IMR-90 (cell line): ENCODE results near the gene SPATC1L. TPM values are rescaled to one million over a fixed set of nuclear protein-coding genes. Genes with fewer than 3 reads are reported as not detected.

Experiments used
- ATAC-seq: fragments of 200-7000 bp; cut with Tn5 transposase; 2 replicates; pipeline ENCODE4 v1.9.1; 2020; ENCODE audit warnings: low read depth, mild to moderate bottlenecking, moderate library complexity
- BruUV-seq: library from RNA; stranded (reverse); fragments of 400-500 nt; replicated peaks from 2 replicates; lab custom pipeline; 2021; lab: Mats Ljungman, UMichigan
- CTCF ChIA-PET: fragments of 300-600 bp; formaldehyde crosslinking; extraction: SDS; loops from one replicate; lab custom pipeline; 2021; ENCODE audit warnings: antibody characterized with exemption; lab: Yijun Ruan, JAX
- POLR2A ChIA-PET: fragments of 300-600 bp; sonication (Branson Sonifier 250); formaldehyde crosslinking; loops from one replicate; lab custom pipeline; 2022; ENCODE audit warnings: antibody characterized with exemption; ENCODE audit not compliant: unreplicated experiment; lab: Charles Lee
- DNase-seq: peaks from one replicate; pipeline ENCODE4 v3.0.0; 2013
- H2AFZ ChIP-seq: replicated peaks from 2 replicates; pipeline ENCODE3; 2013; ENCODE audit warnings: low read length, mild to moderate bottlenecking; ENCODE audit not compliant: poor library complexity
- H2AK5ac ChIP-seq: 2 replicates; pipeline ENCODE4 v1.6.1; 2013; ENCODE audit warnings: low read depth, low read length, inconsistent platforms
- H2AK9ac ChIP-seq: replicated peaks from 2 replicates; pipeline ENCODE3; 2013; ENCODE audit warnings: mild to moderate bottlenecking, low read depth, low read length, moderate library complexity; ENCODE audit not compliant: poor library complexity
- H2BK120ac ChIP-seq: 2 replicates; pipeline ENCODE4 v1.6.1; 2013; ENCODE audit warnings: low read depth, low read length, inconsistent platforms
- H2BK15ac ChIP-seq: 3 replicates; pipeline ENCODE4 v1.6.1; 2013; ENCODE audit warnings: low read depth, low read length, inconsistent platforms
- H2BK20ac ChIP-seq: 2 replicates; pipeline ENCODE4 v1.6.1; 2013; ENCODE audit warnings: low read depth, mild to moderate bottlenecking, inconsistent platforms, low read length, moderate library complexity
- H2BK5ac ChIP-seq: 2 replicates; pipeline ENCODE4 v1.6.1; 2013; ENCODE audit warnings: mild to moderate bottlenecking, low read depth, low read length, inconsistent platforms; ENCODE audit not compliant: poor library complexity, severe bottlenecking
- H3K14ac ChIP-seq: replicated peaks from 2 replicates; pipeline ENCODE4 v1.6.1; 2013; ENCODE audit warnings: low read depth, low read length, inconsistent platforms
- H3K18ac ChIP-seq: 2 replicates; pipeline ENCODE4 v1.6.1; 2013; ENCODE audit warnings: low read depth, low read length, control low read depth
- H3K23ac ChIP-seq: 2 replicates; pipeline ENCODE4 v1.6.1; 2013; ENCODE audit warnings: low read depth, low read length, inconsistent platforms
- H3K27ac ChIP-seq: 2 replicates; pipeline ENCODE4 v1.5.1; 2013; ENCODE audit warnings: mild to moderate bottlenecking, control low read depth, low read length; ENCODE audit not compliant: insufficient read depth
- H3K27me3 ChIP-seq: 2 replicates; pipeline ENCODE4 v1.6.1; 2013; ENCODE audit warnings: low read length; ENCODE audit not compliant: control insufficient read depth, insufficient read depth
- H3K36me3 ChIP-seq: 2 replicates; pipeline ENCODE4 v1.6.1; 2013; ENCODE audit warnings: low read length, mixed read lengths; ENCODE audit not compliant: control insufficient read depth, insufficient read depth
- H3K4ac ChIP-seq: 2 replicates; pipeline ENCODE4 v1.6.1; 2013; ENCODE audit warnings: low read depth, low read length, inconsistent platforms
- H3K4me1 ChIP-seq: 2 replicates; pipeline ENCODE4 v1.6.1; 2013; ENCODE audit warnings: low read length, mixed read lengths; ENCODE audit not compliant: control insufficient read depth, insufficient read depth
- H3K4me2 ChIP-seq: 2 replicates; pipeline ENCODE4 v1.6.1; 2013; ENCODE audit warnings: low read depth, mild to moderate bottlenecking, control low read depth, low read length, moderate library complexity
- H3K4me3 ChIP-seq: 2 replicates; pipeline ENCODE4 v1.5.1; 2013; ENCODE audit warnings: low read depth, mild to moderate bottlenecking, control low read depth, low read length, moderate library complexity; ENCODE audit not compliant: insufficient read depth
- H3K56ac ChIP-seq: 2 replicates; pipeline ENCODE4 v1.6.1; 2013; ENCODE audit warnings: low read length, inconsistent platforms; ENCODE audit not compliant: insufficient read depth; ENCODE audit errors: extremely low read depth
- H3K79me1 ChIP-seq, 2 experiments: 2 replicates each; pipeline ENCODE4 v1.6.1; 2013; ENCODE audit warnings: low read length in 2 of 2, inconsistent platforms in 1 of 2, low read depth in 1 of 2
- H3K9ac ChIP-seq: 2 replicates; pipeline ENCODE4 v1.6.1; 2013; ENCODE audit warnings: low read depth, low read length, control low read depth
- H3K9me1 ChIP-seq: 2 replicates; pipeline ENCODE4 v1.6.1; 2013; ENCODE audit warnings: low read length, inconsistent platforms; ENCODE audit not compliant: insufficient read depth
- H3K9me3 ChIP-seq: 2 replicates; pipeline ENCODE4 v1.6.1; 2013; ENCODE audit warnings: low read length; ENCODE audit not compliant: control insufficient read depth, insufficient read depth
- H4K20me1 ChIP-seq: 2 replicates; pipeline ENCODE4 v1.6.1; 2013; ENCODE audit warnings: low read length, inconsistent platforms; ENCODE audit not compliant: insufficient read depth
- H4K5ac ChIP-seq: 2 replicates; pipeline ENCODE4 v1.6.1; 2013; ENCODE audit warnings: mild to moderate bottlenecking, low read depth, low read length, control low read depth
- H4K8ac ChIP-seq, 2 experiments: 2 replicates each; pipeline ENCODE4 v1.6.1; 2013; ENCODE audit warnings: low read depth in 2 of 2, low read length in 2 of 2, control low read depth in 1 of 2, inconsistent platforms in 1 of 2
- H4K91ac ChIP-seq: 2 replicates; pipeline ENCODE4 v1.6.1; 2013; ENCODE audit warnings: low read depth, low read length, inconsistent platforms; ENCODE audit not compliant: insufficient read depth
- BHLHE40 ChIP-seq: fragments of 150-350 bp; IDR thresholded peaks from 2 replicates; pipeline ENCODE4 v1.6.1; 2016; ENCODE audit warnings: mild to moderate bottlenecking, low read depth, low read length
- CEBPB ChIP-seq: IDR thresholded peaks from 2 replicates; pipeline ENCODE4 v1.6.1; 2012; ENCODE audit warnings: low read depth, low read length, improper control_type of control experiment
- CHD1 ChIP-seq: IDR thresholded peaks from 2 replicates; pipeline ENCODE4 v1.6.1; 2012; ENCODE audit warnings: low read depth, low read length, improper control_type of control experiment
- CTCF ChIP-seq: conservative IDR thresholded peaks from 2 replicates; pipeline ENCODE4 v1.5.1; 2012; ENCODE audit warnings: mild to moderate bottlenecking, low read depth, low read length, improper control_type of control experiment
- ELK1 ChIP-seq: fragments of 150-350 bp; IDR thresholded peaks from 2 replicates; pipeline ENCODE4 v1.6.1; 2016; ENCODE audit warnings: low read depth, mild to moderate bottlenecking, low read length, moderate library complexity, borderline replicate concordance
- FOS ChIP-seq: fragments of 150-350 bp; IDR thresholded peaks from 2 replicates; pipeline ENCODE4 v1.6.1; 2016; ENCODE audit warnings: low read depth, low read length
- MAFK ChIP-seq: IDR thresholded peaks from 2 replicates; pipeline ENCODE4 v1.6.1; 2012; ENCODE audit warnings: low read depth, low read length, improper control_type of control experiment
- MAZ ChIP-seq: IDR thresholded peaks from 2 replicates; pipeline ENCODE4 v1.6.1; 2012; ENCODE audit warnings: low read depth, mild to moderate bottlenecking, low read length, improper control_type of control experiment, moderate library complexity, borderline replicate concordance
- MXI1 ChIP-seq: IDR thresholded peaks from 2 replicates; pipeline ENCODE4 v1.6.1; 2012; ENCODE audit warnings: low read depth, mild to moderate bottlenecking, low read length, moderate library complexity, borderline replicate concordance
- NFE2L2 ChIP-seq: fragments of 150-350 bp; IDR thresholded peaks from 2 replicates; pipeline ENCODE4 v1.6.1; 2016; ENCODE audit warnings: low read depth, mild to moderate bottlenecking, low read length
- POLR2A ChIP-seq: IDR thresholded peaks from 2 replicates; pipeline ENCODE4 v1.6.1; 2012; ENCODE audit warnings: mild to moderate bottlenecking, low read depth, low read length
- RAD21 ChIP-seq: IDR thresholded peaks from 2 replicates; pipeline ENCODE4 v1.6.1; 2012; ENCODE audit warnings: low read length, improper control_type of control experiment
- RCOR1 ChIP-seq: IDR thresholded peaks from 2 replicates; pipeline ENCODE4 v1.6.1; 2012; ENCODE audit warnings: mild to moderate bottlenecking, low read length, improper control_type of control experiment; ENCODE audit not compliant: insufficient replicate concordance
- RFX5 ChIP-seq: IDR thresholded peaks from 2 replicates; pipeline ENCODE4 v1.8.0; 2012; ENCODE audit warnings: low read depth, mild to moderate bottlenecking, low read length, moderate library complexity
- SMC3 ChIP-seq: fragments of 150-350 bp; IDR thresholded peaks from 2 replicates; pipeline ENCODE4 v1.6.1; 2016; ENCODE audit warnings: low read depth, mild to moderate bottlenecking, antibody characterized with exemption, low read length, moderate library complexity
- USF2 ChIP-seq: fragments of 150-350 bp; IDR thresholded peaks from 2 replicates; pipeline ENCODE4 v1.6.1; 2017; ENCODE audit warnings: mild to moderate bottlenecking, antibody characterized with exemption, low read length, low read depth
- WGBS, 2 experiments: methylation state at CpG; one replicate each; pipeline versions ENCODE4 v1.1.5 to v1.1.7; 2013; ENCODE audit warnings: missing lambda C conversion rate in 2 of 2; ENCODE audit not compliant: insufficient read length in 1 of 2; ENCODE audit errors: extremely low coverage in 2 of 2; 5-methylcytosine and 5-hydroxymethylcytosine counted together
- dilution Hi-C: fragments of 300-500 bp; cut with HindIII; formaldehyde crosslinking; loops from one replicate; pipeline ENCODE4 v1.14.3; 2018; ENCODE audit warnings: low sequenced_read_pairs; ENCODE audit not compliant: unreplicated experiment
- in situ Hi-C: fragments of 300-500 bp; cut with MboI; formaldehyde crosslinking; loops from 3 replicates; pipeline ENCODE4 v1.14.3; 2019; ENCODE audit warnings: low sequenced_read_pairs, inconsistent platforms, mixed read lengths
- intact Hi-C: fragments of 100-400 bp; cut with micrococcal nuclease; formaldehyde crosslinking; loops from 2 replicates; pipeline ENCODE4 v1.10.0; 2022
- polyA plus RNA-seq, 3 experiments: library from polyadenylated mRNA; depleted of rRNA; stranded (reverse); fragments of >200 nt; gene quantifications; 2 replicates each; pipeline ENCODE4 v1.2.3, GENCODE V29; 2012; ENCODE audit warnings: low replicate concordance in 1 of 3
- total RNA-seq: library from RNA; depleted of rRNA; stranded (reverse); fragments of >200 nt; gene quantifications from 2 replicates; pipeline ENCODE4 v1.2.3, GENCODE V29; 2012

SPATC1L gene
- total and polyA plus RNA-seq, 2 of the 4 experiments (the other 2 are of a cell fraction), result 3.8 to 17.2 TPM

- Histone ChIP-seq H3K4me1 (no peaks in the 10 kb centered on the region), H4K91ac (no peak overlapping the region), H2AK9ac (no peak overlapping the region), H2BK15ac (no peak overlapping the region), H2BK20ac (no peak overlapping the region), H2AK5ac (no peak overlapping the region), H3K9me3 (no peaks in the 10 kb centered on the region), H3K4me2 (no peak overlapping the region), H3K27ac (no peak overlapping the region), H3K36me3 (no peaks in the 10 kb centered on the region), H3K27me3 (no peaks in the 10 kb centered on the region), H2AFZ (no peak overlapping the region), H3K79me1 (no peaks in the 10 kb centered on the region), H4K8ac (no peak overlapping the region), H2BK120ac (no peak overlapping the region), H4K5ac (no peak overlapping the region), H3K4me3 (no peak overlapping the region), H3K14ac (no peak overlapping the region), H4K20me1 (no peaks in the 10 kb centered on the region), H2BK5ac (no peak overlapping the region), H3K23ac (no peak overlapping the region), H3K4ac (no peak overlapping the region), H3K9ac (no peak overlapping the region), H3K56ac (no peak overlapping the region), H3K9me1 (no peaks in the 10 kb centered on the region), H3K18ac (no peak overlapping the region)
- WGBS, 2 experiments, result 91% methylated on average over 8 of the region's 11 CpGs; no CpG with 5 or more reads in 1 of the 2 experiments
- intact Hi-C loops, result no loop called here
- TF ChIP-seq FOS (no peak), NFE2L2 (no peak), MXI1 (no peak), USF2 (no peak), CHD1 (no peak), MAZ (no peak), ELK1 (no peak), CEBPB (no peak), RCOR1 (no peak), POLR2A (no peak), CTCF (no peak), SMC3 (no peak), BHLHE40 (no peak), RFX5 (no peak), MAFK (no peak), RAD21 (no peak)
- POLR2A ChIA-PET, result no interaction called here
- in situ Hi-C loops, result no loop called here
- DNase-seq (no peak), ATAC-seq (no peak)
- dilution Hi-C loops, result no loop called here
- CTCF ChIA-PET, result no interaction called here
- BruUV-seq, result no TSS peak
Observed at GRCh38 chr21:46148106-46148505, 36.2 kb downstream of the SPATC1L start.
